Mononuclear cell (primary cell): ENCODE data around the gene C17orf67. TPM values are rescaled to one million over a fixed set of nuclear protein-coding genes. Genes with fewer than 3 reads are reported as not detected.

Experiments used
- H3K27me3 ChIP-seq: 2 replicates; pipeline ENCODE4 v1.6.0; 2011; ENCODE audit warnings: low read length, control low read depth; ENCODE audit not compliant: insufficient read depth
- H3K4me1 ChIP-seq: 2 replicates; pipeline ENCODE4 v1.5.1; 2011; ENCODE audit warnings: mild to moderate bottlenecking, low read length, control low read depth; ENCODE audit not compliant: insufficient read depth
- H3K4me3 ChIP-seq: 2 replicates; pipeline ENCODE4 v1.5.1; 2011; ENCODE audit warnings: mild to moderate bottlenecking, low read length, moderate library complexity
- H3K9me3 ChIP-seq: 2 replicates; pipeline ENCODE4 v1.5.1; 2011; ENCODE audit warnings: low read depth, mild to moderate bottlenecking, control low read depth, low read length
- total RNA-seq: library from RNA; depleted of rRNA; stranded (reverse); fragments of >200 nt; gene quantifications from one replicate; pipeline ENCODE4 v1.2.3, GENCODE V29; 2012

The C17orf67 gene
- total RNA-seq, 1 donor = 1.5 TPM

GRCh38 chr17:56755310-56755709 is 78.4 kb downstream of the C17orf67 start:
- H3K4me1 ChIP-seq = no peaks in the 10 kb centered on the region
- H3K9me3 ChIP-seq = no peaks in the 10 kb centered on the region
- H3K4me3 ChIP-seq = no peak overlapping the region
- no peaks in the 10 kb centered on the region for H3K27me3 ChIP-seq

DNA sequence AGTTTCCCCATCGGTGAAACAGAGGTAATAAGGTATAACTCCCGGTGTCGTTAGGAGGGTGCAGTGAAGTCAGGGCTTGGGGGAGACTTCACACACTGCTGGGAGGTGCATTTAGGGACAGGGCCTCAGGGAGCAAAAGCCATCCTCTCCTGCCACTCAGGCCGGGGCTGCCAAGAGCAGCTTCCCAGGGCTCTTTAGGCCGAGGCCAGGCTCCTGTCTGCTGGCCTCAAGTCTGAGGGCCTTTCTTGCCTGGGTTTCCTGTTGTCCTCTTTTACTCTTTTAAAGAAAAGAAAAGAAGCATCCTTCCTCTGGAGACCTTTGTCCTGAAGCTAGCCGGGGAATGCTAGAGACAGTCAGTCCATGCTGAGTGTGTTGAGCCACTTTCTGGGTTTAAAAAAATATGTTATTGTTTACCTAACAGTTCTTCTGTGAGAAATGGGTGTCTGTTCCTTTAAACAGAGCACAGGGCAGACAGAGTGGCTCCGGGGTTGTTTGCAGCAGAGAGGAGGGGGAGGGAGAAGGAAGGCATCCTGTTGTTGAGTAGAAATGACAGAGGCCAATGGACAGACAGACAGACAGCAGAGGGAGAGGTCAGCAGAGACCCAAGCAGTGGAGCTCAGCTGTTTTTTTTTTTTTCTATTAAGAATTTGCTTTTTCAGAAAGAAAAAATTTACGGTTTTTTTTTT is 79.1 kb downstream of the C17orf67 start:
- no peaks in the 10 kb centered on the region for H3K27me3 ChIP-seq
- no peak overlapping the region for H3K4me3 ChIP-seq

DNA sequence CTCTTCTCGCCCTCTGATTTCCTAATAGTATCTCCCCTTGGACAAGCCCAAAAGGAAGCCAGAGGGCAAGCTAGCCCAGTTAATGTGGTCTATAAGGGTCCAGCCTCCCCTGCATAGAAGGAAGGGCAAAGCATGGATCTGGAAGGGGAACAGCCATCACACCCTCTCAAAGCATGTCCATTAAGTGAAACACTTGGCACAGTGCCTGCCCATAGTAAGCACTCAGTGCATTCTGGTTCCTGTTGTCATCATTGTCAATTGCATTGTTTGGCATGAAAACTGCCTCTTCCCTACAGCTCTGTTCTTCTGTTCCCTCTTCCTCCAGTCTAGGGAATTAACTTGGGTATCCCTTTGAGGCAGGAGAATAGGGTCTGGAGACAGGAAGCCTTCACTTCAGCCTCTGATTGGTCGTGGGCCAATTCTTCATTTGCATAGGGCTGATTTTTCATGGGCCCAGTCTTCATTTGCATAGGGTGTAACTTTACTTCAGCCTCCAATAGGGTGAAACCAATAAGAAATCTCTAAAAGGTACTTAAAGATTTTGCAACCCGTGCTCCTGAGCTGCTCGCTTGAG is 81.4 kb downstream of the C17orf67 start:
- no peak overlapping the region for H3K4me3 ChIP-seq
- H3K4me1 ChIP-seq = peaks cover 3% of the 10 kb centered on the region
- no peaks in the 10 kb centered on the region for H3K9me3 ChIP-seq
- no peaks in the 10 kb centered on the region for H3K27me3 ChIP-seq

More for the DNA sequence above, 79.1 kb downstream of the C17orf67 start:
- Histone ChIP-seq H3K9me3 (no peaks in the 10 kb centered on the region), H3K4me1 (peaks cover 3% of the 10 kb centered on the region)

DNA sequence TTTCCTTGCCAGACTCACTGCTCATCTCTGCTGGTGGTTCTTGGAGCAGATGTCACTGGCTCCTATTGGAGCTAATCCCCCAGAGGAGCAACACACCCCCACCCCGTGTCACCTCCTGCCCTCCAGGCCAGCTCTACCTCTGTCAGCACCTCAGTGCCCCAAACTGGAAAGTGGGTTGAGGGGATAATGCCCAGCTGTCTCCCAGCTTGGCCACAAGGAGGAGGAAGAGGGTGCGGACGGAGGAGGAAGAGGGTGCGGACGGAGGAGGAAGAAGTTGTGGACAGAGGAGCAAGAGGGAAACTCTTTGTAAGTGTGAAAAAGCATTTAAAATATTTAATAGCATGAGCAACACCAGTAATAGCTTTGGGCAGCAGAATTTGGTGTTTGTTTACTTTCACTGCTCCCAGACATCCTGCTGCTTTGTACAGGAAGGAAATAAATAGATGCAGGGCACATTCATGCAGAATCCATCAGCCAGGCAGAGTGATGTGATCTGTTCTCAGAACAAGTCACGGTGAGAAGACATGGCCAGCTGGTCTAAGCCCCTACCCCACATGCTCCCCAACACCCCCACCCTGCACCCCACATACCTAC is 82.5 kb downstream of the C17orf67 start:
- Histone ChIP-seq H3K9me3 (no peaks in the 10 kb centered on the region), H3K4me1 (peaks cover 3% of the 10 kb centered on the region), H3K27me3 (no peaks in the 10 kb centered on the region), H3K4me3 (no peak overlapping the region)

DNA sequence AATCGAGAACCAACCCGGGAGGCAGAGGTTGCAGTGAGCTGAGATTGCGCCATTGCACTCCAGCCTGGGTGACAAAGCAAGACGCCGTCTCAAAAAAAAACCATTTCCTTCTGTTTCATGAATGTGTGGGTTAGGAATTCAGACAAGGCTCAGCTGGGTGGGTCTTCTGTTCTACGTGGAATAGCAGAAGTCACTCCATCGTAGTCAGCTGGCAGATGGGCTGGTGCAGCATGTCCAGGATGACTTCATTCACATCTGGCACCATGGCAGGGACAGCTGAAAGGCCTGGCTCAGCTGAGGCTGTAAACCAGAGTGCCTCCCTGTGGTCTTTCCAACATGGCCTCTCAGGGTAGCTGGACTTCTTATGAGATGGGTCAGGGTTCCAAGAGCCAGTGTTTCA is 89.0 kb downstream of the C17orf67 start:
- H3K4me3 ChIP-seq = no peak overlapping the region
- H3K4me1 ChIP-seq = no peaks in the 10 kb centered on the region
- no peaks in the 10 kb centered on the region for H3K9me3 ChIP-seq
- no peaks in the 10 kb centered on the region for H3K27me3 ChIP-seq

DNA sequence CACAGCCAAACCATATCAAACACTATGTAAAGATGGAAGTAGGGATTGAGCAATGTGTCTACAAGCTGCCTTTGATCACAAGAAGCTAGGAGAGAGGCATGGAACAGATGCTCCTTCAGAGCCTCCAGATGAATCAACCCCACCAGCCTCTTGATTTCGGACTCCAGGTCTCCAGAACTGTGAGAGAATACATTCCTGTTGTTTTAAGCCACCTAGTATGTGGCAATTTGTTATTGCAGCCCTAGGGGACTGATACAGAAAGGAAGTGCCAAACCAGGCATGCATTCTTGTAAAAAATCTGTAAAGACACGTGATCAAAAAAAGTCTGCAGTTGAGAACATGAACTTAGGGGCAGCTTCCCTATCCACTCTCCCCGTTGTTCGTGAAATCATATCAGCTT is 91.1 kb downstream of the C17orf67 start:
- no peaks in the 10 kb centered on the region for H3K9me3 ChIP-seq
- H3K4me3 ChIP-seq = no peak overlapping the region
- peaks cover 2% of the 10 kb centered on the region for H3K4me1 ChIP-seq

More for the DNA sequence above, 91.1 kb downstream of the C17orf67 start:
- no peaks in the 10 kb centered on the region for H3K27me3 ChIP-seq

Other genes starting within 250 kb of the C17orf67 start
- gene NOG, start 240.2 kb downstream of the C17orf67 start, total RNA-seq = 12.0 TPM
- gene DGKE, start 231 bp upstream of the C17orf67 start, total RNA-seq = 19.4 TPM
- gene TRIM25, start 80.1 kb upstream of the C17orf67 start, total RNA-seq = 33.4 TPM
- gene COIL, start 127.1 kb upstream of the C17orf67 start, total RNA-seq = 26.6 TPM
- gene SCPEP1, start 144.2 kb upstream of the C17orf67 start, total RNA-seq = 106 TPM